Neural progenitor cell (in vitro differentiated cells): ENCODE results near the gene CDH2. TPM values are rescaled to one million over a fixed set of nuclear protein-coding genes. Genes with fewer than 3 reads are reported as not detected.
A peak's percentile ranks its signal among the peaks of the same experiment; 100 is the strongest.

Experiments used
- DNase-seq: peaks from one replicate; pipeline ENCODE4 v3.0.0-alpha.2; 2016; ENCODE audit warnings: low spot score
- H2AFZ ChIP-seq: fragments of 200-600 bp; sonication (generic); replicated peaks from 2 replicates; pipeline ENCODE4 v1.6.1; 2016; ENCODE audit warnings: antibody characterized with exemption
- H3F3A ChIP-seq: fragments of 200-600 bp; sonication (generic); 2 replicates; pipeline ENCODE4 v1.6.1; 2016; ENCODE audit warnings: antibody characterized with exemption, low read depth
- H3K27ac ChIP-seq: fragments of 200-600 bp; sonication (generic); 2 replicates; pipeline ENCODE4 v1.5.1; 2016; ENCODE audit warnings: mild to moderate bottlenecking
- H3K27me3 ChIP-seq: fragments of 200-600 bp; sonication (generic); 2 replicates; pipeline ENCODE4 v1.6.1; 2016; ENCODE audit warnings: mild to moderate bottlenecking, moderate library complexity
- H3K36me3 ChIP-seq: fragments of 200-600 bp; sonication (generic); 2 replicates; pipeline ENCODE4 v1.5.1; 2016
- H3K4me1 ChIP-seq: fragments of 200-600 bp; sonication (generic); 2 replicates; pipeline ENCODE4 v1.6.1; 2016; ENCODE audit warnings: mixed run types
- H3K4me2 ChIP-seq: fragments of 200-600 bp; sonication (generic); 2 replicates; pipeline ENCODE4 v1.6.1; 2016
- H3K4me3 ChIP-seq: fragments of 200-600 bp; sonication (generic); 2 replicates; pipeline ENCODE4 v1.5.1; 2016
- H3K79me2 ChIP-seq: fragments of 200-600 bp; sonication (generic); 2 replicates; pipeline ENCODE4 v1.6.1; 2016; ENCODE audit warnings: low read depth
- H3K9ac ChIP-seq: fragments of 200-600 bp; sonication (generic); 2 replicates; pipeline ENCODE4 v1.6.1; 2016
- H3K9me3 ChIP-seq: fragments of 200-600 bp; sonication (generic); 2 replicates; pipeline ENCODE4 v1.5.1; 2016; ENCODE audit warnings: low read depth
- H4K20me1 ChIP-seq: fragments of 200-600 bp; sonication (generic); 2 replicates; pipeline ENCODE4 v1.6.1; 2016; ENCODE audit warnings: low read depth
- H3K27ac Mint-ChIP-seq: 3 replicates; pipeline ENCODE4 v1.8.0; 2021; ENCODE audit warnings: mixed read lengths
- H3K27me3 Mint-ChIP-seq: 2 replicates; pipeline ENCODE4 v1.8.0; 2022; ENCODE audit warnings: low read depth, mild to moderate bottlenecking, inconsistent platforms, moderate library complexity, mixed read lengths; ENCODE audit not compliant: insufficient read depth
- H3K36me3 Mint-ChIP-seq: 3 replicates; pipeline ENCODE4 v1.8.0; 2021; ENCODE audit warnings: mixed read lengths
- H3K4me1 Mint-ChIP-seq: 3 replicates; pipeline ENCODE4 v1.8.0; 2021; ENCODE audit warnings: mixed read lengths
- H3K4me3 Mint-ChIP-seq: 3 replicates; pipeline ENCODE4 v1.8.0; 2021; ENCODE audit warnings: mild to moderate bottlenecking, moderate library complexity, mixed read lengths
- H3K9me3 Mint-ChIP-seq: 3 replicates; pipeline ENCODE4 v1.8.0; 2020; ENCODE audit warnings: mixed read lengths
- EZH2 ChIP-seq: fragments of 200-600 bp; sonication (generic); IDR thresholded peaks from 2 replicates; pipeline ENCODE4 v1.6.1; 2017; ENCODE audit warnings: antibody characterized with exemption, mild to moderate bottlenecking, moderate library complexity
- EZH2phosphoT487 ChIP-seq: fragments of 200-600 bp; sonication (generic); IDR thresholded peaks from 2 replicates; pipeline ENCODE4 v1.6.1; 2017; ENCODE audit warnings: antibody characterized with exemption
- total RNA-seq: library from RNA; depleted of rRNA; stranded (reverse); fragments of >200 nt; gene quantifications from 2 replicates; pipeline ENCODE4 v1.2.3, GENCODE V29; 2015; ENCODE audit warnings: low replicate concordance
- TF ChIP-seq, protein P1 (sequence below): fragments of 200-600 bp; sonication (generic); IDR thresholded peaks from 2 replicates; pipeline ENCODE4 v1.5.1; 2017; ENCODE audit warnings: antibody characterized with exemption, mild to moderate bottlenecking

The CDH2 gene
- total RNA-seq, 1 donor from 2014 or later, result 459 TPM

GRCh38 chr18:28183418-28184078 lies 6.6 kb upstream of the CDH2 start:
- Histone ChIP-seq H3K79me2 (peaks cover 29% of the 10 kb centered on the region), H2AFZ (no peak overlapping the region), H3F3A (peaks cover 13% of the 10 kb centered on the region), H3K9me3 (no peaks in the 10 kb centered on the region), H3K4me1 (peaks cover 15% of the 10 kb centered on the region), H3K27me3 (no peaks in the 10 kb centered on the region), H3K36me3 (no peaks in the 10 kb centered on the region), H3K27ac (no peak overlapping the region), H4K20me1 (peaks cover 24% of the 10 kb centered on the region), H3K4me2 (no peak overlapping the region), H3K9ac (no peak overlapping the region), H3K4me3 (no peak overlapping the region)
- H3K27me3 Mint-ChIP-seq, result peaks cover 2% of the 10 kb centered on the region
- no peak overlapping the region for H3K27ac Mint-ChIP-seq
- no peak overlapping the region for H3K4me3 Mint-ChIP-seq
- TF ChIP-seq EZH2phosphoT487, result no peak
- TF ChIP-seq, protein P1, sequence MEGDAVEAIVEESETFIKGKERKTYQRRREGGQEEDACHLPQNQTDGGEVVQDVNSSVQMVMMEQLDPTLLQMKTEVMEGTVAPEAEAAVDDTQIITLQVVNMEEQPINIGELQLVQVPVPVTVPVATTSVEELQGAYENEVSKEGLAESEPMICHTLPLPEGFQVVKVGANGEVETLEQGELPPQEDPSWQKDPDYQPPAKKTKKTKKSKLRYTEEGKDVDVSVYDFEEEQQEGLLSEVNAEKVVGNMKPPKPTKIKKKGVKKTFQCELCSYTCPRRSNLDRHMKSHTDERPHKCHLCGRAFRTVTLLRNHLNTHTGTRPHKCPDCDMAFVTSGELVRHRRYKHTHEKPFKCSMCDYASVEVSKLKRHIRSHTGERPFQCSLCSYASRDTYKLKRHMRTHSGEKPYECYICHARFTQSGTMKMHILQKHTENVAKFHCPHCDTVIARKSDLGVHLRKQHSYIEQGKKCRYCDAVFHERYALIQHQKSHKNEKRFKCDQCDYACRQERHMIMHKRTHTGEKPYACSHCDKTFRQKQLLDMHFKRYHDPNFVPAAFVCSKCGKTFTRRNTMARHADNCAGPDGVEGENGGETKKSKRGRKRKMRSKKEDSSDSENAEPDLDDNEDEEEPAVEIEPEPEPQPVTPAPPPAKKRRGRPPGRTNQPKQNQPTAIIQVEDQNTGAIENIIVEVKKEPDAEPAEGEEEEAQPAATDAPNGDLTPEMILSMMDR, result no peak
- no peak for TF ChIP-seq EZH2
- DNase-seq, result no peak
- peaks cover 36% of the 10 kb centered on the region for H3K4me1 Mint-ChIP-seq
- H3K9me3 Mint-ChIP-seq, result peaks cover 5% of the 10 kb centered on the region
- H3K36me3 Mint-ChIP-seq, result peaks cover 3% of the 10 kb centered on the region

DNA sequence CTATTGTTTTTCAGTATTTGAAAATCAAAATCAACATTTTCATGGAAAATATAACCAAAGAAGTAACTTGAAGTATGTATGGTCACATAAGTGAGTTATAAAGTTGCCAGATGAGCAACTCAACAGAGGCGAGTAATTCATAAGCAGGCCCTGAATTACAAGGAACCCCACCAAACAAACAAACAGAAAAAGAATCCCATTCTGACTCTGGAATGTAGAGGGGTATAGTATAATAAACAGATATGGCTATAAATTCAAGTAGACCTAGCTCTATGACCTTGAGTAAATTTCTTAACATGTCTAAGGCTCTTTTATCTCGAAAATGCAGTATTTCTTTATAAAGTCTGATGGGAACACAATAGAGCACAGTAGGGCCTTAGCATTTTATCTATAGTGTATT lies 4.7 kb upstream of the CDH2 start:
- Histone ChIP-seq H3K27ac (no peak overlapping the region), H3K9me3 (no peaks in the 10 kb centered on the region), H3K4me3 (no peak overlapping the region), H3K9ac (no peak overlapping the region), H2AFZ (no peak overlapping the region), H3K4me1 (peaks cover 16% of the 10 kb centered on the region), H3F3A (peaks cover 19% of the 10 kb centered on the region), H3K4me2 (no peak overlapping the region), H3K79me2 (peaks cover 41% of the 10 kb centered on the region), H3K27me3 (no peaks in the 10 kb centered on the region), H3K36me3 (no peaks in the 10 kb centered on the region), H4K20me1 (peaks cover 27% of the 10 kb centered on the region)
- TF ChIP-seq, protein P1, result no peak
- TF ChIP-seq EZH2 (no peak), EZH2phosphoT487 (no peak)
- peaks cover 2% of the 10 kb centered on the region for H3K36me3 Mint-ChIP-seq
- peaks cover 7% of the 10 kb centered on the region for H3K9me3 Mint-ChIP-seq
- peaks cover 38% of the 10 kb centered on the region for H3K4me1 Mint-ChIP-seq
- H3K4me3 Mint-ChIP-seq, result no peak overlapping the region
- no peak overlapping the region for H3K27ac Mint-ChIP-seq
- peaks cover 7% of the 10 kb centered on the region for H3K27me3 Mint-ChIP-seq
- no peak for DNase-seq

DNA sequence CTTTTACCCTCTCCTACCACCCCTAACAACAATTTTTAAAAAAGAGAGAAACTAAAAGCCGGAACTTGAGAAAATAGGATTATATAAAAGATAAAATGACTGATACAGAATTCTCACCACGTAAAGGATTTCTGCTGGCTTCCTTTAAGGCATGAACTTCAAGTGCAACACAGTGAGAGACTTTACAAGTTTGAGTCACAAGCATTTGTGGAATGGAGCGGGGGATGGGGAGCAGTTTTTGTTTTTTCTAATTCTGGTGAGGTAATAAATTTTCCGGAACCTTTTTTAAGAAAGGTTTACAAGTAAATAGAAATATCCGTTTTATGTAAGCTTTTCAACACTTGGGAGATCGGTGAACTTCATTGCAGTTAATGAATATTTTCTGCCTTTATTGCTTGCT lies 1.8 kb upstream of the CDH2 start:
- Histone ChIP-seq H4K20me1 (peaks cover 54% of the 10 kb centered on the region), H3K9ac (no peak overlapping the region), H3F3A (peaks cover 34% of the 10 kb centered on the region), H3K4me2 (peak overlapping the region; percentile 82), H2AFZ (no peak overlapping the region), H3K4me1 (peaks cover 21% of the 10 kb centered on the region), H3K9me3 (no peaks in the 10 kb centered on the region), H3K79me2 (peaks cover 70% of the 10 kb centered on the region), H3K36me3 (no peaks in the 10 kb centered on the region), H3K4me3 (peak overlapping the region; percentile 94), H3K27ac (no peak overlapping the region), H3K27me3 (no peaks in the 10 kb centered on the region)
- no peak for DNase-seq
- Mint-ChIP-seq H3K36me3 (peaks cover 14% of the 10 kb centered on the region), H3K27ac (peak overlapping the region; percentile 84), H3K4me1 (peaks cover 41% of the 10 kb centered on the region), H3K4me3 (peak overlapping the region; percentile 96), H3K9me3 (peaks cover 6% of the 10 kb centered on the region), H3K27me3 (peaks cover 9% of the 10 kb centered on the region)
- TF ChIP-seq, protein P1, result no peak
- no peak for TF ChIP-seq EZH2
- no peak for TF ChIP-seq EZH2phosphoT487
